ENCODE data around the gene IL1A.

DNA sequence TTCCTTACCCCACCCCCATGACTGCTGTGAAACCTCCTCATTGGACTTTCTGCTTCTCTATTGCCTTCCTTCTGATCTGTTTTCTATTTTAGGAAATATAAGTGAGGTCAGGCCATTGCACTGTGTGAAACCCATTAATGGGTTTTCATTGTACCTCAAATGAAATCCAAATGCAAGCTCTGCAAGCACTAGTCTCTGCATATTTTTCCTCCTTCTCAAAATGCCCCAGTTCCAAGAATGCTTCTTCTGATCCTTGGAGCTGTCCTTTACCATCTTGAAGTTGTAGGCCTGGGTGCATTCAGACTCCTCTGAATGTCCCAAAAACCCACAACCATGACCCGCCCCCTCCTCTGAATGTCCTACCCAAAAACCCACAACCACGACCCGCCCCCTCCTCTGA lies 8.2 kb downstream of the IL1A start:
- no peak for TF ChIP-seq POLR2A (IDR thresholded peaks at IDR 0.05)
- TF ChIP-seq, protein P1, sequence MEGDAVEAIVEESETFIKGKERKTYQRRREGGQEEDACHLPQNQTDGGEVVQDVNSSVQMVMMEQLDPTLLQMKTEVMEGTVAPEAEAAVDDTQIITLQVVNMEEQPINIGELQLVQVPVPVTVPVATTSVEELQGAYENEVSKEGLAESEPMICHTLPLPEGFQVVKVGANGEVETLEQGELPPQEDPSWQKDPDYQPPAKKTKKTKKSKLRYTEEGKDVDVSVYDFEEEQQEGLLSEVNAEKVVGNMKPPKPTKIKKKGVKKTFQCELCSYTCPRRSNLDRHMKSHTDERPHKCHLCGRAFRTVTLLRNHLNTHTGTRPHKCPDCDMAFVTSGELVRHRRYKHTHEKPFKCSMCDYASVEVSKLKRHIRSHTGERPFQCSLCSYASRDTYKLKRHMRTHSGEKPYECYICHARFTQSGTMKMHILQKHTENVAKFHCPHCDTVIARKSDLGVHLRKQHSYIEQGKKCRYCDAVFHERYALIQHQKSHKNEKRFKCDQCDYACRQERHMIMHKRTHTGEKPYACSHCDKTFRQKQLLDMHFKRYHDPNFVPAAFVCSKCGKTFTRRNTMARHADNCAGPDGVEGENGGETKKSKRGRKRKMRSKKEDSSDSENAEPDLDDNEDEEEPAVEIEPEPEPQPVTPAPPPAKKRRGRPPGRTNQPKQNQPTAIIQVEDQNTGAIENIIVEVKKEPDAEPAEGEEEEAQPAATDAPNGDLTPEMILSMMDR (IDR thresholded peaks at IDR 0.05): no peak
